ENCODE results near the gene CXCL9.

DNA sequence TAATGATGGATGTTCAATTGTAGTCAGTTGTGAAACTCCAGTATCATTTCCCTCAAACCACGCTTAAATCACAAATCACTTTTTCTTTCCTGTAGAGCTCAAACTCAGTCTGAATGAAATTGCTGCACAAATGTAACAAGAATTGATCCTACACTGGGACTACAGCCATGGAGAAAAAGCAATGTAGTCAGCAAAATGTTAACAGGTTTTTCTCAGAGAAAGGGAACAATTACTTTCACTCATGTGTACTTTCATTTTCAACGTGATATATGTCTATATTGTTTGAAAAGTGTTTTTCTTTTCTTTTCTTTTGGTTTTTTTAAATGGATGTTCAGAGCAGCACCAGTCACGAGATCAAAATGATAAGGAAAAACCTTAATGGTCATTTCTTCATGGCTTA, 39.2 kb downstream of the CXCL9 start:
- TF ChIP-seq, protein P1, sequence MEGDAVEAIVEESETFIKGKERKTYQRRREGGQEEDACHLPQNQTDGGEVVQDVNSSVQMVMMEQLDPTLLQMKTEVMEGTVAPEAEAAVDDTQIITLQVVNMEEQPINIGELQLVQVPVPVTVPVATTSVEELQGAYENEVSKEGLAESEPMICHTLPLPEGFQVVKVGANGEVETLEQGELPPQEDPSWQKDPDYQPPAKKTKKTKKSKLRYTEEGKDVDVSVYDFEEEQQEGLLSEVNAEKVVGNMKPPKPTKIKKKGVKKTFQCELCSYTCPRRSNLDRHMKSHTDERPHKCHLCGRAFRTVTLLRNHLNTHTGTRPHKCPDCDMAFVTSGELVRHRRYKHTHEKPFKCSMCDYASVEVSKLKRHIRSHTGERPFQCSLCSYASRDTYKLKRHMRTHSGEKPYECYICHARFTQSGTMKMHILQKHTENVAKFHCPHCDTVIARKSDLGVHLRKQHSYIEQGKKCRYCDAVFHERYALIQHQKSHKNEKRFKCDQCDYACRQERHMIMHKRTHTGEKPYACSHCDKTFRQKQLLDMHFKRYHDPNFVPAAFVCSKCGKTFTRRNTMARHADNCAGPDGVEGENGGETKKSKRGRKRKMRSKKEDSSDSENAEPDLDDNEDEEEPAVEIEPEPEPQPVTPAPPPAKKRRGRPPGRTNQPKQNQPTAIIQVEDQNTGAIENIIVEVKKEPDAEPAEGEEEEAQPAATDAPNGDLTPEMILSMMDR (IDR thresholded peaks at IDR 0.05) = no peak
- no peak for TF ChIP-seq POLR2A (IDR thresholded peaks at IDR 0.05)
